GM18526 (cell line): ENCODE data around the gene WDR18.

Experiments used
- POLR2A ChIP-seq: IDR thresholded peaks from 3 replicates; pipeline ENCODE4 v1.6.1; 2011; ENCODE audit not compliant: insufficient read length; ENCODE audit errors: extremely low read depth

WDR18 gene

GRCh38 chr19:992670-993055 lies 8.5 kb downstream of the WDR18 start:
- TF ChIP-seq POLR2A: no peak

- no peak for TF ChIP-seq POLR2A
Observed at GRCh38 chr19:993361-993830, 9.3 kb downstream of the WDR18 start.

GRCh38 chr19:993831-994393 lies 9.8 kb downstream of the WDR18 start:
- no peak for TF ChIP-seq POLR2A

- TF ChIP-seq POLR2A: no peak
Observed at GRCh38 chr19:994516-994915, 10.4 kb downstream of the WDR18 start.

- TF ChIP-seq POLR2A: no peak
Observed at GRCh38 chr19:995051-995827, 11.1 kb downstream of the WDR18 start.

GRCh38 chr19:996051-996838 lies 12.1 kb downstream of the WDR18 start:
- TF ChIP-seq POLR2A: no peak

- no peak for TF ChIP-seq POLR2A
Observed at GRCh38 chr19:998064-998463, 13.9 kb downstream of the WDR18 start.

GRCh38 chr19:999379-999719 lies 15.2 kb downstream of the WDR18 start:
- no peak for TF ChIP-seq POLR2A

GRCh38 chr19:1000095-1000494 lies 15.9 kb downstream of the WDR18 start, which contains the start of gene GRIN3B:
TSS of gene GRIN3B (plus strand) at chr19:1000419. CDS start at chr19:1000438, 19 bp downstream.
- no peak for TF ChIP-seq POLR2A

GRCh38 chr19:1000591-1001537 lies 16.7 kb downstream of the WDR18 start:
- TF ChIP-seq POLR2A: no peak

GRCh38 chr19:1001538-1002166 lies 17.5 kb downstream of the WDR18 start:
- TF ChIP-seq POLR2A: no peak

GRCh38 chr19:1002600-1002999 lies 18.5 kb downstream of the WDR18 start:
- no peak for TF ChIP-seq POLR2A

GRCh38 chr19:1003283-1003682 lies 19.1 kb downstream of the WDR18 start:
- TF ChIP-seq POLR2A: no peak

GRCh38 chr19:1004204-1004802 lies 20.2 kb downstream of the WDR18 start:
- TF ChIP-seq POLR2A: no peak
